Breast epithelium (tissue), 3 donors: ENCODE measurements around the gene PSMC3IP.

Source experiments
- POLR2AphosphoS5 ChIP-seq, 3 donors: sonication (generic); formaldehyde crosslinking; IDR thresholded peaks; one replicate each; pipeline ENCODE4 v1.6.1; 2017; ENCODE audit warnings: antibody characterized with exemption in 3 of 3
- TF ChIP-seq, protein P1 (sequence below), 3 donors: fragments of 450-650 bp; IDR thresholded peaks; one replicate each; pipeline ENCODE4 v1.5.1; 2016 to 2017; ENCODE audit warnings: antibody characterized with exemption in 3 of 3, mild to moderate bottlenecking in 3 of 3, moderate library complexity in 3 of 3

DNA sequence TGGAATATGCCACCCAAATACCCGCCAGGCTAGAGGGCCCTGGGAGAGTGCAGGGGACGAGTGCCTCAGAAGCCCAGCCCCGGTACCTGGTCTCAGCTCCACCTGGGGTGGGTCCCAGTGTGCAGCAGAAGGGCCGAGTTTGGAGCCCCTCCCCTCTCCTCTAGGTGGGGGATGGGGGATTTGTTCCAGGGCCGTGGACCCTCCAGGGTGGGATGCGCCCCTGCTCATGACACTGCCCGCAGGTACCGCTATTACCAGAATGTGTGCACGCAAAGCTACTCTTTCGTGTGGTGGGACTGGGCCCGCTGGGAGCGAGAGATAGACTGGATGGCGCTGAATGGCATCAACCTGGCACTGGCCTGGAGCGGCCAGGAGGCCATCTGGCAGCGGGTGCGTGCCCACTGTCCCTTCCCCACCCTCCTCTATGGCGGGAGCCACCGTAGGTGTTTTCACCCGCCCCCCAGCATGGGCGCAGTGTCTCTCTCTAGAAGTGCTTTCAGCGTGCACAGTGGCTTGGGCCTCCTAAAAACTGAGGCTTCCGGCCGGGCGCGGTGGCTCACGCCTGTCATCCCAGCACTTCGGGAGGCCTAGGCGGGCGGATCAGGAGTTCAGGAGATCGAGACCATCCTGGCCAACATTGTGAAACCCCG lies 40.2 kb downstream of the PSMC3IP start:
- TF ChIP-seq POLR2AphosphoS5 (IDR thresholded peaks at IDR 0.05), result no peak
- TF ChIP-seq, protein P1, sequence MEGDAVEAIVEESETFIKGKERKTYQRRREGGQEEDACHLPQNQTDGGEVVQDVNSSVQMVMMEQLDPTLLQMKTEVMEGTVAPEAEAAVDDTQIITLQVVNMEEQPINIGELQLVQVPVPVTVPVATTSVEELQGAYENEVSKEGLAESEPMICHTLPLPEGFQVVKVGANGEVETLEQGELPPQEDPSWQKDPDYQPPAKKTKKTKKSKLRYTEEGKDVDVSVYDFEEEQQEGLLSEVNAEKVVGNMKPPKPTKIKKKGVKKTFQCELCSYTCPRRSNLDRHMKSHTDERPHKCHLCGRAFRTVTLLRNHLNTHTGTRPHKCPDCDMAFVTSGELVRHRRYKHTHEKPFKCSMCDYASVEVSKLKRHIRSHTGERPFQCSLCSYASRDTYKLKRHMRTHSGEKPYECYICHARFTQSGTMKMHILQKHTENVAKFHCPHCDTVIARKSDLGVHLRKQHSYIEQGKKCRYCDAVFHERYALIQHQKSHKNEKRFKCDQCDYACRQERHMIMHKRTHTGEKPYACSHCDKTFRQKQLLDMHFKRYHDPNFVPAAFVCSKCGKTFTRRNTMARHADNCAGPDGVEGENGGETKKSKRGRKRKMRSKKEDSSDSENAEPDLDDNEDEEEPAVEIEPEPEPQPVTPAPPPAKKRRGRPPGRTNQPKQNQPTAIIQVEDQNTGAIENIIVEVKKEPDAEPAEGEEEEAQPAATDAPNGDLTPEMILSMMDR (IDR thresholded peaks at IDR 0.05), result no peak
